NK-92 (cell line): Measurements from ENCODE around the gene LIMS2.

ENCODE experiments used
- DNase-seq: peaks from one replicate; lab custom pipeline; 2025; ENCODE audit not compliant: unreplicated experiment; lab: John Stamatoyannopoulos, UW

The LIMS2 gene

GRCh38 chr2:127646487-127647241 is 28.7 kb downstream of the LIMS2 start:
- DNase-seq: no peak

- DNase-seq: no peak
These were observed 29.7 kb downstream of the LIMS2 start, which contains the start of gene GPR17 for GRCh38 chr2:127645395-127646291. TSS of gene GPR17 (plus strand) at chr2:127646153. CDS start at chr2:127650736, 4,583 bp downstream.

GRCh38 chr2:127645026-127645394 is 30.3 kb downstream of the LIMS2 start:
- no peak for DNase-seq

DNA sequence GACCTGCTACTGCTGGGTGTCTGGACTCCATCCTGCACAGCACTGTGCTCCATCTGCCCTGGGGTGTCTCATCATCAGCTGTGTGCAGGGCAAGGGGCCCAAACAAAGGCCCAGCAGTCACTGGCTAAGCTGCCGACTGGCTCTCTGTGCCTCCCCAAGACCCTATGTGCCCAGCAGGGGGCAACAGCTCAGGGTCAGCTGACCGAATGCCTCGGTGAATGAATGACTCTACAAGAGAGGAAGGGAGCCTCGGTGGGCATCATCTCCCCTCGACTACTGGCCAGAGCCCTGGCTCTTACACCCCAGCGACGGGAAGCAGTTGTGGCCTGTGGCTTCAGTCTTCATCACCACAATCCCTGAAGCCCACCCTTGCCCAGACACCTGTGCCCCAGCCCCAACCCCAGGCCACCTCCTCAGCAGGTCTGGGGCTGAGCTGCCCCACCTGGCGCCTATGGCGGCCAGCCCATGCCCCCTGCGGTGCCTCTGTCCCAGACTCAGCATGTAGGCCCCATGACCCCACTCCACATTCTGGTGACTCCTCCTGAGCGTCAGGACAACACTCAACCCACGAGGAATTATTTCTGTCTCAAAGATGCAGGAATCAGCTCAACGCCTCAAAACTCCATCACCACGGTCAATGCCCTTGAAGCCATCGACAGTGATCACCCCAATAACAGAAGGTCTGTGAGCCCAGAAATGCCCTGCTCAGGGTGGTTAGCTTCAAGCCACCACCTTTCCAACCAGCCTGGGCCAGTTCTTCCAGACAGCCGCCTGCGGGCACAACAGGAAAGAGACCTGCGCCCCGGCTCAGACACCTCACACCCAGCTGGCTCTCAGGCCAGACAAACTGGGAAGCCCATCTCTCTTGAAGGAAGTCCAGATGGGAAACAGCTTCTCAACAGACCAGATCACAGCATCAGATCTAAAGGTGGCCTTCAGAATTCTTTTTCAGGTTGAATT is 31.0 kb downstream of the LIMS2 start:
- no peak for DNase-seq

GRCh38 chr2:127643439-127644065 is 31.8 kb downstream of the LIMS2 start:
- DNase-seq: no peak

DNA sequence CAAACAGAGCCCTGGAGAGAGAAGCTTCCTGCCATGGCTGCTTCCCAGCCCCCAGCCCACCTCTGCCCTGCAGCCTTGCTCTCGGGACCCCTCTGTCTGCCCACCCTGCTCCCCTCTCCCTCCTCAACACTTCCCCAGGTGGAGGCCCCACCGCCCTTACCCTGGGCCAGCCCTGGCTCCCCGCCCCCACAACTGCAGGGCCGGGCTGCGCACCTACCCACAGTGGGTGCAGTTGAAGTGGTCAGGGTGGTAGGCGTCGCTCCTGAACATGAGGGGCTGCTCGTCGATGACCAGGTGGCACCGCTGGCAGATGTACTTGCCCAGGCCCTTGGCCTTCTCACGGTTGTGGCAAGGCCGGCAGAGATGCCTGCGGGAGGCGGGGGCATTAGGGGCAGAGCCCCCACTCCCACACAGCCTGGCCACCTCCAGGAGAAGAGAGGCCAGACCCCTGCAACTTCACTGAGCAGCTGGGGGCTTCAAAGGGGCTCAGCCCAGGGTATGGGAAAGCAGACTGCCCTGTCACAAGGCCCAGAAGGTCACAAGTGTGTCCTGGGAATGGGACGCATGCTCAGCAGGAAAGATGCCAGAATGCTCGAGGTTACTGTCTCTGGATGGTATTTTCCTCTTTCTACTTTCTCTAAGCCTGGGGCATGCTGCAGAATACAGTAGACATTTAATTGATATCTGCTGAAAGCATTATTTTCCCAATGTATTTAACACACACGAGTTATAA is 32.5 kb downstream of the LIMS2 start:
- no peak for DNase-seq

- no peak for DNase-seq
These were observed 33.4 kb downstream of the LIMS2 start for GRCh38 chr2:127641846-127642507.

- no peak for DNase-seq
These were observed 34.2 kb downstream of the LIMS2 start for GRCh38 chr2:127641133-127641532.

DNA sequence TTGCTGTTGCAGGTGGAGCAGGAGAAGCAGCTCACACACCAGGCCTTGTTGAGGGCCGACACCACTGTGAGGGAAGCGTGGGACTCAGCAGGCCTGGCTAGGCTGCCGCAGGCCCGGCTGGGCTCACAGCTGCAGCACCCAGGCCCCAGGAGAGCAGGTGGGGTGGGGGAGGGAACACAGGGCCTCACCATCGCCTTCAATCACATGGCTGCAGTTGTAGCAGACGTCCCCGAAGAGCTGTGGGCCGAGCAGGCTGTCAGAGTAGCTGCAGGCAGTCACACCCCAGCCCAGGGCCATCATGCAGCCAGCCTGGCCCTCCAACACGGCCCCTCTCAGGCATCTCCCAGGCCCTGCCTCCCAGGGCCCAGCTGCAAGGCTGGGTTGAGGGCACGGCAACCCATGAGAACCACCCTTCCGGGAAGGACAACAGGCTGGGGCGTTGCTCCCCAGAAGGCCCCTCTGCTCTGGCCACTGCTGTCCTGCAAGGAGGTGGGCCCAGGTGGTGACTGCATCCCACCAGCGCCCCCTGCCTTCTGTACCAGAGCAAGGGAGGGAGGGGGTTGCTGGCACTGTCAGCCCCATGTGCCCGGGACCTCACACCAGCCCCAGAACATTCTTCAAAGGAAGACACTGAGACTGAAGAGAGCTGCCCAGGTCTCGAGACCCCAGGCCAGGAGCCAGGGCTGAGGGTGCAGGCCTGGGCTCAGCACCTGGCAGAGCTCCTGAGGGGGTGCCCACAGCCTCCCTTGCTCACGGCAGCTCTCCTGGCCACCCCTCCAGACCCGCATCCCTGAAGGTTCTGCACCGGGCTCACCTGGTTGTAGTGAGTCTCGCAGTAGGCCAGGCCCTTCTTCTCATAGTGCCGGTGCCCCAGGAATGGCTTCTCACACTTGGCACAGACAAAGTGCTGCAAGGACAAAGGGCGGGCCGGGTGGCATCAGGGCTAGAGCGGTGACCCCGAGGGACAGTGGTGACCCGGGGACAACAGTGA is 35.0 kb downstream of the LIMS2 start:
- no peak for DNase-seq

DNA sequence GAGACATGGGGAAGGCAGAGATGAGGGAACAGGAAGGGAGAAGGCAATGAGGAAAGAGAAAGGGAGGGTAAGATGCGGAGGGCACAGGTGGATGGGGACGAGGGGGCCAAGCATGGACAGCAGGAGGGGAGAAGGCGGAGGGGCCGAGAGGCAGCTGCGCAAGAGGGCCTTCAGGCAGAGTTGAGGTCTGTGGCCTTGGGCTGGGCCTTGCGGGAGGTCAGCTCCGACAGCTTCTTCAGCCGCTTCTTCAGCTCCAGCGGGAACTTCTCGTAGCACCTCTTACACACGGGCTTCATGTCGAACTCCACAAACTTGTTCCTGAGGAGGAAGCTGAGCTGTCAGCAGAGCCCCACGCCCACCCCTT is 36.2 kb downstream of the LIMS2 start:
- DNase-seq: no peak

DNA sequence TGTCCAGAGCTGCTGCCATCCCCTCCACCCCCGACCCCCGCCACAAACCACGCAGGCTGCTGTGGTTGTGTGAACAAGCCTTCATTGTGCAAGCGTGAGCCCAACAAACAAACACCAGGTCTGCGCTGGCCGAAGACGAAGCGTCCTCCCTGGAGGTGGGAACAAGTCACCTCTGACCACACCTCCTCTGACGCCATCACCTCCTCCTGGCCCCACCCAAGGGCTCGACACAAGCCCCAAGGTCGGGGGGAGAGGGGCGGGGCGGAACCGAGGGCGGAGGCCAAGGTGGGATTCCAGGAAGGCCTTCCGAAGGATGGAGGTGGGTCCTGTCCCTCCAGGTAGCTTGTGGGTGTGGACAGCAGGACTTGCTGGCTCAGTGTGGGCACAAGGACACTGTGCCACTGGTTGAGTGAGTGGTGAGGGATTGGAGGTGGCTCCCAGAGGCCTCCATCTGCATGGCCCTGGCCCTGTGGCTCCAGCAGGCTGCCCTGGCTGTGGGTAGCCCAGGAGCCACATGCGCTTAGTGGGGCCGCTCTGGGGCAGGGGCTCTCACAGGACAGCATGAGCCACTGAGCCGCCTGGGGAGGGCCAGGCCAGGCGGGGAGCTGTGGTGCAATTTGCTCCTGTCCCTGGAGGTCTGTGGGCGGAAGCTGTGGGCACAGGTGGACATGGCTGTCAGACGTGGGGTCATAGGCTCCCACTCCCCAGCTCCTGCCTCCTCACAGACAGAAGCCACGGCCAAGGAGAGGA is 36.8 kb downstream of the LIMS2 start:
- DNase-seq: no peak

- no peak for DNase-seq
These were observed 37.5 kb downstream of the LIMS2 start for GRCh38 chr2:127637725-127638252.

DNA sequence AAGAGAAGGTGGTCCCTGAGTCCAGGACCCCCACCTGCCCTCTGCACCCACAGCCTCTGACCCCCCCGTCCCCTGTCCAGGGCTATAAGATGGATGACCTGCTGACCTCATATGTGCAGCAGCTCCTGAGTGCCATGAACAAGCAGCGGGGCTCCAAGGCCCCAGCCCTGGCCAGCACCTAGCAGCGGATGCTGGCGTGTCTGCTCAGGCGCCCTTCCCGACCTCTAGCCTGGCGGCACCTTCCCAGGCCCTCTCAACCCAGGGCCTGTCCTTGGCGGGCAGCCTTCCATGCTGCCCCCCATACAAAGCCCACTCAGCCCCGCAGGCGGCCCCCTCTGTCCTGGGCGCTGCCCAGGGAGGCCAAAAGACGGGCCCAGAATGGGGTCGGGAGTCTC is 38.1 kb downstream of the LIMS2 start:
- DNase-seq: no peak

- no peak for DNase-seq
These were observed 38.8 kb downstream of the LIMS2 start for GRCh38 chr2:127636248-127637235.

GRCh38 chr2:127635380-127636237 is 39.7 kb downstream of the LIMS2 start:
- DNase-seq: no peak
